ENCODE data around the gene ARL6IP6.
"Not testable (repeated sequence)": the region's sequence is repeated elsewhere in the genome, so short reads cannot be mapped to it uniquely, and the experiment has no call there.

The ARL6IP6 gene

DNA sequence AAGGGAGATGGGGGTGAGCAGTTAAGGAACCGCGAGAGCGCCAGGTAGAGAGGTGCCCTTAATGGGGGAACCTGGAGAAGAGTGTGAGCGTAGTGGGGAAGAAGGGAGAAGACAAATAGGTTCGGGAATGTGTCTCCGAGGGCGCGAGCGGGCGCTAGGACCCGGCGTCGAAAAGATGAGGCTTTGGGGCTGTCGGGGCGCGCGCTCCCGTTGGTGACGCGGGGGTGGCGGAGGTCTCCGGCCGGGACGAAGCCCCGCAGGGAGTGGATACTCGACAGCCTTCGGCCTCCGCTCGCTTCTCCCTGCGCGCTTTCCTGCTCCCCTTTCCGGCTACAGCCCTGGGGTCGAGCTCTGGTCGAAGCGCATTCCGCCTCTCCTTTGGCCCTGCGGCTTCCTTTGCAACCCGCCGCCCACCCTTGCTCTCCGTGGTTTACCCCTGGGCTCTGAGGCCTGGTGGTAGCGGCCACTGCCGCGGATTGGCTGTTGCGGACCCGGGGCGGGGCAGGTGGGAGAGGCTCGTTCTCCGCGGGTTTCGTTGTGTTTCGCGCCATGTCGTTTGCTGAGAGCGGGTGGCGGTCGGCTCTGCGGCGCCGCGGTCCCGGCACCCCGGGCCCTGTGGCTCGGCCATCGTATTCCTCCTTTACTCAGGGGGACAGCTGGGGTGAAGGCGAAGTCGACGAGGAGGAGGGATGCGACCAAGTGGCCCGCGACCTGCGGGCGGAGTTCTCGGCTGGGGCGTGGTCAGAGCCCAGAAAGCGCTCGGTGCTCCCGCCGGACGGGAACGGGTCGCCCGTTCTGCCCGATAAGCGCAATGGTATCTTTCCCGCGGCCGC lies at the start of gene ARL6IP6:
Gene ARL6IP6 (plus strand): TSS at position 545 of the 833 bp plus-strand sequence. CDS start 5 bp downstream, at position 550.
- DNase-seq (ENCODE audit: low read depth), result peak; percentile 79

DNA sequence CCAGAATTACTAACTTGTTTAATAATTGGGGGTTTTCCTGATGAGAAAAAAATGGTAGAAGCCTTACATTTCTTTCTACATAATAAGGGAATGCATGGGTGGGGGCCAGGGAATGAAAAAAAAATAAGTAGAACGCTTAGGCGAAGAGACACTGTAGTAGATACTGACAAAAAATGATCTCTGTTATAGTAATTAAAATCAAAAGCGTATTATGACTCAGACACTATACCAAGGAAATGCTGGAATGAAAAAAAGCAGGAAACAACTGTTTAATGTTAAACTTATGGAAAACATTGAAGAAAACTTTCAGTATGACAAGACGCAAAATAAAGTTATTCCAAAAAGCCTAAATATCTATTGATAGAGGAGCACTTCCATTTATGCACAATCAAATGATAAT lies 44.1 kb upstream of the ARL6IP6 start:
- no peak for DNase-seq (ENCODE audit: low read depth)

DNA sequence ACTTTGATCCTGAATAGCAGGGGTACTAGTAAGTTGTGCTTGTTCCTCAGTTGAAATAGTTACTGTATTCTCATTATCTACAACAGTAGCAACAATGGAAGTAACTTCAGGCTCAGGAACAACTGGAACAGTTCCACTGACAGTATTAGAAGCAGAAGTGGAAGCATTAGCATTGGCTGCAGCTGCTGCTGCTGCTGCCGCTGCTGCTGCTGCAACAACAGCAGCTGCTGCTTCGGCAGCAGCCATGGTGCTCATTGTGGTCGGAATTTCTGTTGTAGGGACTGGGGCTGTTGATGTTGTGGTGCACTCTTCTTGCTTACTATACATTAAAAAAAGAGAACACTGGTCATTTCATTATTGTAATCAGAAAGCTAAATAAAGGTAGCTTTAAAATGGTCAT lies 42.0 kb upstream of the ARL6IP6 start:
- no peak for DNase-seq (ENCODE audit: low read depth)

DNA sequence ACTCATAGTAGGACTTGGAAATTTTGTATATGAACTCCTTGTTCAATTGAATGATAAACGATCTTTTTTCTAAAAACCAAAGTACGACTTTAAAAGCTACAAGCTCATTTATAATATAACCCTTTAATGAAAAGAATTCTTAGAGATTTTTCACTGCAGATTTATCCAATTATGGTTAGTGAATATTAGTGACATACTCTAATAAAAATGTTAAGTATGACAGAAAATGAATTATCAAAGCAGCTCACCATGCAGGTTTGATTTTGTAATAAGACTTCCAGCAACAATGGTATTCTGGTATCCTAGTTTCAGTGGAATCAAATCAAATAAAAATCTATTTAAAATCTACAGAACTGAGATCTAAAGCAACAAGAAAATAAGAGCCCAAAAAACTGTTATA lies 39.6 kb upstream of the ARL6IP6 start:
- no peak for DNase-seq (ENCODE audit: low read depth)

DNA sequence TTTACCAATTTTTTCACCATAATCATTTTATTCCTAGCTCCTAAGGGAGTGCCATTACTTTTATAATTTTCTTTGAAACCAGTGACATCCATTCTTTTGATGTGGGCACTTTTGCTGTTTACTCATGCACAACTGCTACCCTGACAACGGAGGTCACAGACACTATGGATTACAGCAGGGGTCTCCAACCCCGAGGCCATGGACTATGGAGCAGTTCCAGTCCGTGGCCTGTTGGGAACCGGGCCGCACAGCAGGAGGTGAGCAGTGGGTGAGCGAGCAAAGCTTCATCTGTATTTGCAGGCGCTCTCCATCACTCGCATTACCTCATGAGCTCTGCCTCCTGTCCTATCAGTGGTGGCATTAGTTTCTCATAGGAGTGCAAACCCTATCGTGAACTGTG lies 35.8 kb upstream of the ARL6IP6 start:
- no peak for DNase-seq (ENCODE audit: low read depth)

DNA sequence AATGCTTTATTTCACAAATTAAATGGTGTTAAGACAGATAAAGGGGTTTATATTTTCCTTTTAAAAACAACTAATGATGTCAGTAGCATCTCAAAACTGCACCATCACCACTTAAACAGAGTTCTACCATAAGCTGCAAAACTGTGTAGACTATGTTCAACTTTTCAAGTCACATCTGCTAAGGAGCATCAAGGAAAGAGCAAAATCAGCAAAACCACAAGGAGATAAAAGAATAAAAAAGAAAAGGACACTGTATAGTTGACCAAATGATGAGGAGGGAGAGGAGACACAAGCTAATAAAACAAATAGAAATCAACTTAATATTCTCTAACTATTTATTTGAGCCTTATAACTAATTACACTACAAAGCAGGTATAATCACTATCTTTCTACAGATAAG lies 35.0 kb upstream of the ARL6IP6 start:
- DNase-seq (ENCODE audit: low read depth), result no peak

DNA sequence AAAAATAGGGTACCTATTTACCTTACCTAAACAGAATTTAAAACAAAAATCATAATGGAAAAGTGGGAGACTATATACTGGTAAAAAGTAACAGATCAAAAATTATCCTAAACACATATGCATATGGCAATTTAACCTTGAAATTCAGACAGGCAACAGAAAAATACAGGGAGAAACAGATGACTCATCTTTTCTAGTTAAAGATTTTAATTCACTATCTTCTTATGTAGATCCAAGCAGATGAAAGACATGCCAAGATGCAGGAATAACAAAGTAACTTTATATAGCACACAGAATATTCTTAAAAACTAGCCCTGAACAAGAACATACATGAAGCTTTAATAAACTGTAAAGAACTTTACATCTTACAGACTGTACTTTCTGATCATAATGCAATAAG lies 32.1 kb upstream of the ARL6IP6 start:
- DNase-seq (ENCODE audit: low read depth), result no peak

DNA sequence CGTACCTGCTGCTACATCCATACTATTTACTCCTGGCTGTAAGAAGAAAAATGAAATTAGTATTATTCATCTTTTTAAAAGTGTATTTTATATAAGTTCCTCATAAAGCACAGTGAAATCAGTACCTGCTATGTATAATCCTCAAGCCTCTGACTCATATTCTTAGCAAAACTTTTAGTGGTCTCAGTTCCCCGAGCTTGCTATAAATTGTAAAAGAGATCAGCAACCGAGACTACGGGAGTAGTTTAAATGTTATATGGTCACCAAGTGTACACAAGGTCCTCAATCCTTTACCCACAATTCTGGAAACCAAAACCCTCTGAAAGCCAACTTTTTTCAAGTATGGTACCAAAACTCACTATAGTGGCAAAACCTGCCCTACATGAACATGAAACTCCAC lies 25.4 kb upstream of the ARL6IP6 start:
- DNase-seq (ENCODE audit: low read depth), result no peak

DNA sequence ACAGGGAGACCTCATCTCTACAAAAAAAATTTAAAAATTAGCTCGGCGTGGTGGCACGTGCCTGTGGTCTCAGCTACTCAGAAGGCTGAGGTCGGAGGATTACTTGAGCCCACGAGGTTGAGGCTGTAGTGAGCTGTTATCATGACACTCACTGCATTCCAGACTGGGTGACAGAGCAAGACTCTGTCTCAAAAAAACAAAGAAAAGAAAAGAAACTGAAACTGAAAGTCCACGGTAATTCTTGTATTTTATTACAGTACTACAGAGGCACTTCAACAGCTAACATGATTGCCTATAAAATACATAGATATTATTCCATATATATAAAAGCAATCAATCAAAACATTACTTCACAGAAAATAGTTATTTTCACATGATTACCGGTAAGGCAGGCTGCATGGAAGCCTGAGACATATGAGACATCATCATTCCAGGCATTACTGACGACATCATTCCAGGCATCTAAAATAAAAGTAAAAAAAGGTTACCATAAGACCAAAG lies 24.2 kb upstream of the ARL6IP6 start:
- peak; percentile 4 for DNase-seq (ENCODE audit: low read depth)

DNA sequence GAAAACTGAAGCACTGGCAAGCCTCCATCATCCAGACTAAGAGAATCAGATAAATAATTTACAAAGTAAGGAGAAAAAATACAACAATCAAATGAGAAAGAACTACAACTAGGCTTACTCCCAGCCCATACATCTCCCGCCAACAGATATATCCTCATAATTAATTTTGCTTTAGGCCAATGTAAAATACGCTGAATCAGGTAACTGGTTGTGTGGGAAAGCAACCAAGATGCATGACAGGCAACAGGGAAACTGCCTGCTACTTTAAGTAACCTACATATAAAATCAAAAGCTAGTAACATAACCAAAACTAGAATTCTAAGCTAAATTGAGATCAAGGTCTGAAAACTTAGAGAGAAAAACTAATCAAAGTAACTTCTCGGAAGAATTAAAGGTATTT lies 22.7 kb upstream of the ARL6IP6 start:
- no peak for DNase-seq (ENCODE audit: low read depth)

DNA sequence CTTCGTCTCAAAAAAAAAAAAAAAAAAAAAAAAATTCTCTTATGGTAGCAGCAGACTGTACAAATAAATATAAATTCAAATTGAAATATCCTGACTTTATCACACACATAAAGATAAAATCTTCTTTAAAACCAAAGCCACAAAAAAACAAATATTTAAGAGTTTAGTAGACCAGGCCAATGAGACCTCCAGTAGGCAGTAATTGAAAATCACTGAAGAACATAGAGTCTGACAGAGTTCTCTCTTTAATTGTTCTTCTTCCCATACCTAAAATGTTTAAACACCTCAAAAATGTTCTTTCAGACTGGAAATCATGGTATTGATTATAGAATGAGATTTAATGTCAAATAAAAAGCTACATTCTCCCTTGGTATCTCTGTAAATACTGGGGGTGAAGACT lies 21.9 kb upstream of the ARL6IP6 start:
- DNase-seq (ENCODE audit: low read depth), result no peak

DNA sequence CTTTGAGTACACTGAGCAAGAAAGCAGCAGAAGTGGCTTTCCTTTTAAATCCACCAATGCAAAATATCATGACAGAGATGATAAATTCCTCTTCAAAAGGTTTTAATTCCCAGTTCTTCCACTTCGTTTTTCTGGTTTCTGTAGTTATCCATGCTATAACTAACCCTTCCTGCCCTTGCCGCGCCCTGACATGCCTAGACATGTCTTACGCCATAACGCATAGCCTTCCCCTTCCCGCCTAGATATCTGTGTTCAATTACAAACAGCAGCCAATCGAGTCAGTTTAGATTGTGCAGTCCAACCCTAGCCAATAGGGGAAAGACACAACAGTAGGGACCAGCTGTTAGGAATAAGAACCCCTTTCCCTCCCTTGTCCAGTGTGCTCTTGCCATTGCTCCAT lies 17.2 kb upstream of the ARL6IP6 start:
- DNase-seq (ENCODE audit: low read depth), result no peak

DNA sequence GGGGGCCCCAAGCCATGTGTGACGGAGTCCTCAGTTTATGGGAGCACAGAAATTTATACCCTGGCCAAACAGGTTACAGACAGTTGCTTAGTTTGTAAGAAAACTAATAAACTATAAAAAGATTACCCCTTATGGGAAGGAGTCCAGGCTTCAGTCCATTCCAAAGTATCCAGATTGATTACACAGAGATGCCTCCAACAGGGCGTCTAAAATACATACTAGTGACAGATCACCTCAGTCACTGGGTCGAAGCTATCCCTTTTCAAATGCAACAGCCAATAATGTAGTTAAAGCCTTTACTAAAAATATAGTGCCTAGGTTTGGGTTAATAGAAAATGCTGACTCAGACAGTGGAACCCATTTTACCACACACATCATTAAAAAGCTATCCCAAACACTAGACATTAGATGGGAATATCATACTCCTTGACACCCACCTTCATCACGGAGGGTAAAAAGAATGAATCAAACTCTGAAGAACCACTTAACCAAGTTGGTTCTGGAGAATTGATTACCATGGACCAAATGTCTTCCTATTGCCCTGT lies 11.9 kb upstream of the ARL6IP6 start:
- DNase-seq (ENCODE audit: low read depth), result no peak

DNA sequence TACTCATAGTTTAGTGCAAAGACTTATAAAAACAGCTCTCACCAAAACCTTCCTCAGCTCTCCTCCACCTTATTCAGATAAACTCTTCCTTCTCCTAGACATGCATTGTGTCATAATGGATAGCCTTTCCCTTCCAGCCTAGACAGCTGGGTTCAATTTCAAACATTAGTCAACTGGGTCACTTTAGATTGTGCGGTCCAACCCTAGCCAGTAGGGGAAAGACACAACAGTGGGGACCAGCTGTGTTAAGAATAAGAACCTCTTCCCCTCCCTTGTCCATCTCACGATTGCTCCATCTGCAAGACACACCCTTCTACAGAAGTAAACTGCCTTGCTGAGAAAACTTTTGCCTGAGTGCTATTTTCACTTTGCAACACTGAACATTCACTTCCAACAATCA lies 9.7 kb upstream of the ARL6IP6 start:
- DNase-seq (ENCODE audit: low read depth), result no peak

DNA sequence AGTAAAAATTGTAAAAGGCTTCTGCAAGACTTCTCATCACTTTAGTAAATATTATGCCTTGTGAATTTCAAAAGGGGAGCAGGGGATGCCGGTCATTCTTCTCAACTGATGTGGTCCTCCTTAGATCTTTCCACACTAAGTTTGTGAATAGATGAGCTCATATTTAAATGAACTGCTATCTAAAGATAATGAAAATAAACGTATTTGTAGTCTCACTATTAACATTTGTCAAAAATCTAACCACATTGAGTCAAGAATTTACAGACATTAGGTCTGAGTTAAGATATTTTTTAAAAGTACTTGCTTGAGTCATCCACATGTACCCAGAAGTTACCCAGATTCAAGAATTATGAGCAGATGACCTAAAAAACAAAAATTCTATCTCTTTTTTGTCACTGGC lies 7.7 kb upstream of the ARL6IP6 start:
- DNase-seq (ENCODE audit: low read depth), result no peak

DNA sequence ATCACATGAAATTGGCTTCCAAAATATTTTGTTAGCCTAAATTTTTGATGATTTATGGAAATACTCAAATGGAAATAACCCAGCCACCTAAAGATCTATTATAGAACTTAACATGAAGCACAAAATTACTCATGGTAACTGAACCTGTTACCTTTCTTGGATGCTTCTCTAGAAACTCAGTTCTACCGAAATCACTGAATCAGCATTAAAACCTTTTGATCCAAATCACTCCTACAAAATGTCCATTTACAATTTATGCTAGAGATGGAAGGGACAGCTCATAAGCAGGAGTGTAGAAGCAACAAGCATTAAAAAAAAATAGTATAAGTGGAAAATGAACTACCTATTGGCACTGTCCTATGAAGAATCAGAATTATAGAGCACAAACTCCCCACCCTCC lies 3.3 kb upstream of the ARL6IP6 start:
- DNase-seq (ENCODE audit: low read depth), result no peak

DNA sequence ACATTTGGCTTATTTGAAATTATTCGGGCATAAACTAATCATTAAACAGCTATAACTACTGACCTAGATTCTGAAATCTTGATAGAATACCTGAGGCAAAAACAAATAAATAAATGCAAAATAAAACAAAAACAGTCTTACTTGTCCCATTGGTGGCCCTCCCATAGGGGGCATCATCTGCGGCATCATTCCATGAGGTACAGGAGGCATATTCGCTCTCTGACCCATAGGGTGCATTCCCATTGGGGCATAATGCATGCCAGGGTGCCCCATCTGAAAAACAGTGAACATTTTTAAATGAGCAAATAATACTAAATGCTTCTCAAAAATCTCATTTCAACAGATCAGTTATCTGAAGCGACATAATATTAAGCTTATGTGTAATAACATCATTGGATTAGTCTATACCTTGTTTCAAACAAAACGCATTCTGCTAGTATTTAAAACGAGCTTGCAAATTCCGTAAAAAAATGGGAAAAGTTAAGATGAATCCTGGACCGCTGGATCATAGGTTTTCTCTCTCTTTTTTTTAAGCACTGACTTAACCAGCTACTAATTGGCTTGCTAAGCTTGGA lies 2.5 kb upstream of the ARL6IP6 start:
- no peak for DNase-seq (ENCODE audit: low read depth)

DNA sequence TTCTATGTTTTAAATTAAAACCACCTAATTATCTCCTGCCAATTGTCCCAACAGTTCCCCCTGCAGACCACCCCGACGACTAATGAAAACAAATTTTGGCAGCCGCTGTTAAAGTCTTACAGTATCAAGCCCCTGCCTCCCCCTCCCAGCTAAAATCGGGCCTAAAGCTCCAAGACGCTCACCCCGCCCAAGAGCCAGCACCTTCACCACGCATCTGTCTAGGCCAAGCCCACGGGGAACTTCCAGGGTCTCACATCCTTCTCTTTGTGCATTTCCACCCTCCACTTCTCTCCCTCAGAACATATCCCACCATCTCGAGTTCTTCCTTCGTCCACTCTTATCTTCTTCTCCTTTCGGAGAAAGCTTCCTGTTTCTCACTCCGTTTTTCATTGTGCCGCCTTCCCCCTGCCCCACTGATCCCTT lies 1.6 kb upstream of the ARL6IP6 start:
- no peak for DNase-seq (ENCODE audit: low read depth)

DNA sequence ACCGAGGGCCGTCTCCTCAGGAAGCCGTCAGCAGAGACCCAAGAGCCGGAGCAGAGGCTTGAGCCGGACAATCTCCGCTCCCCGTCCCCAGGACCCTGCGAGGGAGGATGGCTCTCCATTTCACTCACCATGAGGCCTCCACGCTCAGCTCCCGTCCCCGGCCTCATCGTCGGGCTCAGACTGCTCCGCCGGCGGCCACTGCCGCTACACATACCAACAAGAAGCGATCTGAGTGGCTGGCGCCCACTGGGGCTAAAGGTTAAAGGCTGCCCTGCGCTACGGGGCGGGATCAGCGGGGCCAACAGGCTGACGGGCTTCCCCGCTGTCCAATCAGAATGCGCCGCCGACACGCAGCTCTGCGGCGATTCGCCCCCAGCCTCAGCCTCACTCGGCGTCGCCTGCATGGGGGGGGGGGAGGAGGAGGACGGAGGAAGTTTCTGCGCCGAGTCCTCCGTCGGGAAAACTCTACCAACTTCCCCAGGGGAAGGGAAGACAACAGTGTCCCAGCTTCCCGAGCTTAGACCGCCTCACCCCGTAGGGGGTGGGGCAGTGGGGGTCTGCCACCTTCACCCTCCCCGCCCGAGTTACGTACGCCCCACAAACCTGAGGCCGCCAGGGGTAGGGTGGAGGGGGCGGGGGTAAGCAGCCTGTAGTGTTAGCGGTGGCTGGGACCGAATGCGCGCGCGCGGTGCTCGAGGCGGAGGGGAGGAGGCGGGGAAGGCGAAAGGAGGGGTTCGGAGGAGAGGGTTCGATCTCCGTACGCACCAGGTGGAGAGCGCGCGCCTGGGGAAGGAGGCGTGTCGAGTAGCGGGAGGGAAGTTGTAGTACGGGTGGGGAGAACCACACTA lies 968 bp upstream of the ARL6IP6 start, which contains the start of gene PRPF40A:
Gene PRPF40A (minus strand): TSS at position 234 of the 848 bp plus-strand sequence. CDS start 22 bp downstream, at position 212.
- peak; percentile 96 for DNase-seq (ENCODE audit: low read depth)

DNA sequence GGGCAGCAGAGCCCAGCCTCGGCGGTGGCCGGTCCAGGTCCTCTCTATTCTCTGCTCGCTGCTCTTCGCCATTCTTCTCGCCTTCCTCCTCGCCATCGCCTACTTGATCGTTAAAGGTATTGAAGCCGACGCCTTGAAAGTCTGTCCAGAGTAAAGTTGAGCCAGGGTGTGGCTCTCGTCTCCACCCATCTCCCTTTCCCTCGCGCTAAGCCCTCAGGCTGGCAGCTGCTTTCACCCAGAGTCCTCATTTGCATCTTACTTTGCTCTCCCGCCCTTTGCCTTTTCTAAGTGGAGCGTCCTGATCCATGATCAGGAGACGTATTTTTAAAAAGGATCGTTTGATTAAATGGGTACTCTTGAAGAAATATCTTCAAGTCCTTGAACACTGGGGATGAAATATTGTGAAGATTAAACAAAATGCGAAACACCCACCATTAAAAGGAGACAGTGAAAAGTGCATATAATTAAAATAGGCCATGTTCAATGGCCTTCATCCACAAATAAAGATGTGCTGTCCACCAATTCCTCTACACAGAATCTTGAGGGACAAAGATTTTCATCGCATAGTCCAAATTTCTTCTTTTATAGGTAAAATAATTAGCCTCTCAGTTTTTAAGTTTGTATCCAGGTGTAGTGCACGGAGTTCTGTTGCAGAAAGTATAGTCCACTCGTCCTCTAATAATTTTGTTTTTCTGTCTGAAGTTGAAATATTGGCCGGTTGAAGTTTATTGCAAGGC lies 657 bp downstream of the ARL6IP6 start:
- no peak for DNase-seq (ENCODE audit: low read depth)

DNA sequence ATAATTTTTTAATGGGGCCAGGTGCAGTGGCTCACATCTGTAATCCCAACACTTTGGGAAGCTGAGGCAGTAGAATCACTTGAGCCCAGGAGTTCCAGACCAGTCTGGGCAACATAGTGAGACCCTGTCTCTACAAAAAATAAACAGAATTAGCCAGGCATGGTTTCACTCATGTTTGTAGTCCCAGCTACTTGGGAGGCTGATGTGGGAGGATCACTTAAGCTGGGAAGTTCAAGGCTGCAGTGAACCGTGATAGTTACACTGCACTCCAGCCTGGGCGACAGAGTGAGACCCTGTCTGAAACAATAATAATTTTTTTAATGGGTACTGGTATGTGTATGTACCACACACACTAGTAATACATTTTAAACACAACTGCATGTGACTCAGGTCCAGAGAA lies 2.4 kb downstream of the ARL6IP6 start:
- no peak for DNase-seq (ENCODE audit: low read depth)

DNA sequence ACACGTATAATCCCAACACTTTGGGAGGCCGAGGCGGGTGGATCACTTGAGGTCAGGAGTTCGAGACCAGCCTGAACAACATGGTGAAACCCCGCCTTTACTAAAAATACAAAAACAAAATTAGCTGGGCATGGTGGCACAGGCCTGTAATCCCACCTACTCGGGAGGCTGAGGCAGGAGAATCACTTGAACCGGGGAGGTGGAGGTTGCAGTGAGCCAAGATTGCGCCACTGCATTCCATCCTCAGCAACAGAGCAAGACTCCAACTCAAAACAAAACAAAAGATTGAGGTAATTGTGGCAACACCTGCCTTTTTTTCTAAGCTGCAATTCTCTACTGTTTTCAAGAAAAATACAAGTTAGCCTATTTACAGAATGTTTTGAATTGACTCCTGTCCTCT lies 4.2 kb downstream of the ARL6IP6 start:
- not testable (repeated sequence) for DNase-seq (ENCODE audit: low read depth)

Measured in GM04504 (cell line).